Measurements from ENCODE around the gene CNOT1.

Gene CNOT1

DNA sequence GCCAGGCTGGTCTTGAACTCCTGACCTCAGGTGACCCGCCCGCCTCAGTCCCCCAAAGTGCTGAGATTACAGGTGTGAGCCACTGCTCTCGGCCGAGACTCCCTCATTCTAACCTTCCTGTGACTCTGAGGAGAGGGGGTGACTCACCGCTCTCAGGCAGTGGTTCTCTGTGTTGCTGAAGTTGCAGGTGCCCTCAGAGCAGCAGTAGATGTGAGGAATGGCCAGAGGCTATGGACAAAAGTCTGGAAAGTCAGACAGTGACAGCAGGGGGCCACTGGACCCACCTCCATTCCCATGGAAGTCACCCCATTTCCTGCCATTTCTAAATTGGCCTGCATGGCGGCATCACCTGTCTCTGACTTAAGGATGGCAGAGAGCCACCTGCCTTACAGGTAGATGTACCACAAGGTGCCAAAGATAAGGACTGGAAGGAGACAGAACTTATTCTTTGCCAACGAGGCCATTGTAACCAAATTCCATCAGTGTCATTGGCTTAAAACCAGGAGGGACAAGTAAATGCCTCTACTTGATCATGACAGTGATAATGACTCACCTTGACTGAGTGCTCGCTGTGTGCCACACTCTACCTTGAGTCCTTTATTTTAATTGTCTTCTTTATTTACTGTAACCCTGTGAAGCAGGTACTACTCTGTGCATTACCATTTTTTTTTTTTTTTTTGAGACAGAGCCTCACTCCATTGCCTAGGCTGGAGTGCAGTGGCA lies 15.3 kb upstream of the CNOT1 start:
- H3K4me3 ChIP-seq (ENCODE audit: low read length): no peak overlapping the region
- no peak overlapping the region for H3K9ac ChIP-seq (ENCODE audit: low read length)
- H3K9me3 ChIP-seq (ENCODE audit: insufficient read depth, low read length): no peaks in the 10 kb centered on the region
- no peaks in the 10 kb centered on the region for H4K20me1 ChIP-seq (ENCODE audit: insufficient read depth, low read length)
- no peak overlapping the region for H2AFZ ChIP-seq (ENCODE audit: low read depth, low read length)
- no peaks in the 10 kb centered on the region for H3K79me2 ChIP-seq (ENCODE audit: low read length)
- H3K4me2 ChIP-seq (ENCODE audit: low read length): no peak overlapping the region
- TF ChIP-seq, protein P1, sequence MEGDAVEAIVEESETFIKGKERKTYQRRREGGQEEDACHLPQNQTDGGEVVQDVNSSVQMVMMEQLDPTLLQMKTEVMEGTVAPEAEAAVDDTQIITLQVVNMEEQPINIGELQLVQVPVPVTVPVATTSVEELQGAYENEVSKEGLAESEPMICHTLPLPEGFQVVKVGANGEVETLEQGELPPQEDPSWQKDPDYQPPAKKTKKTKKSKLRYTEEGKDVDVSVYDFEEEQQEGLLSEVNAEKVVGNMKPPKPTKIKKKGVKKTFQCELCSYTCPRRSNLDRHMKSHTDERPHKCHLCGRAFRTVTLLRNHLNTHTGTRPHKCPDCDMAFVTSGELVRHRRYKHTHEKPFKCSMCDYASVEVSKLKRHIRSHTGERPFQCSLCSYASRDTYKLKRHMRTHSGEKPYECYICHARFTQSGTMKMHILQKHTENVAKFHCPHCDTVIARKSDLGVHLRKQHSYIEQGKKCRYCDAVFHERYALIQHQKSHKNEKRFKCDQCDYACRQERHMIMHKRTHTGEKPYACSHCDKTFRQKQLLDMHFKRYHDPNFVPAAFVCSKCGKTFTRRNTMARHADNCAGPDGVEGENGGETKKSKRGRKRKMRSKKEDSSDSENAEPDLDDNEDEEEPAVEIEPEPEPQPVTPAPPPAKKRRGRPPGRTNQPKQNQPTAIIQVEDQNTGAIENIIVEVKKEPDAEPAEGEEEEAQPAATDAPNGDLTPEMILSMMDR (IDR thresholded peaks at IDR 0.05; ENCODE audit: low read depth, low read length): no peak
- no peak for TF ChIP-seq EZH2phosphoT487 (IDR thresholded peaks at IDR 0.05; ENCODE audit: low read depth)
- H3K27ac ChIP-seq (ENCODE audit: low read length): no peak overlapping the region
- H3K36me3 ChIP-seq (replicated peaks; ENCODE audit: low read depth, low read length): no peaks in the 10 kb centered on the region
- no peaks in the 10 kb centered on the region for H3K27me3 ChIP-seq (ENCODE audit: low read depth, low read length)
- peaks cover 3% of the 10 kb centered on the region for H3K4me1 ChIP-seq (ENCODE audit: low read length)

DNA sequence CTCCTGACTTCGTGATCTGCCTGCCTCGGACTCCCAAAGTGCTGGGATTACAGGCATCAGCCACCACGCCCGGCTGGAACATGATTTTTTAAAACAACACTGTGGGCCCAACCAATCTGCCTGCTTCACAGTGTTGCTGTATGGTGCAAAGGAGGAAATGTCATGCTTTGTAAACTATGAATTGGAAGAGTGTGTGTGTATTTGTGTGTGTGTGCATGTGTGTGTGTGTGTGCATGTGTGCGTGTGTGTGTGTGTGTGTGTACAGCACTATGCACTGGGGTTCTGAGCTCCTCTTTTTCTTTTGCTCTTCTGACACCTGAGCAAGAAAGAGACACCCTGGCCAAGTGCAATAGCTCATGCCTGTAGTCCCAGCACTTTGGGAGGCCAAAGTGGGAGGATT lies 14.5 kb upstream of the CNOT1 start:
- Histone ChIP-seq H3K4me1 (ENCODE audit: low read length) (peaks cover 8% of the 10 kb centered on the region), H3K27ac (ENCODE audit: low read length) (no peak overlapping the region), H4K20me1 (ENCODE audit: insufficient read depth, low read length) (no peaks in the 10 kb centered on the region), H3K9ac (ENCODE audit: low read length) (no peak overlapping the region), H3K4me2 (ENCODE audit: low read length) (no peak overlapping the region), H3K79me2 (ENCODE audit: low read length) (no peaks in the 10 kb centered on the region), H2AFZ (ENCODE audit: low read depth, low read length) (no peak overlapping the region), H3K36me3 (replicated peaks; ENCODE audit: low read depth, low read length) (no peaks in the 10 kb centered on the region), H3K4me3 (ENCODE audit: low read length) (no peak overlapping the region), H3K9me3 (ENCODE audit: insufficient read depth, low read length) (no peaks in the 10 kb centered on the region), H3K27me3 (ENCODE audit: low read depth, low read length) (no peaks in the 10 kb centered on the region)
- TF ChIP-seq EZH2phosphoT487 (IDR thresholded peaks at IDR 0.05; ENCODE audit: low read depth): no peak
- TF ChIP-seq, protein P1 (IDR thresholded peaks at IDR 0.05; ENCODE audit: low read depth, low read length): no peak

DNA sequence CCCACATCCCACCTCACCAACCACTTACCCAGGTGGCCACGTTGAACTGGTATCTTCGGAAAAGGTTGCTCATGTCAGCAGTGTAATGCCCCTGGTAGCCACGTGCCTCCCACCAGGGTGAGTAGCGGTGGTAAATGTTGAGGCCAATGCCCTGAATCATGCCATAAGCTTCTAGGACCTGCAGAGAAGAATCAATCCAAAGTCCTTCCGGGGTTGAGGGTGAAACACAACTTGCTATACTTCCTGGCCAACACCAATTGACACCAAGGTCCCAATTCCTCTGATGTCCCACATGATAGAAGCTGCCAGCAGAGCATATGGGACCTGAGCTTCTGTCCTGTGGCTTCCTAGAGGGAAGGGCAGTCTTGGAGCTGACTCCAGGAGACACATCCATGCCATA lies 11.3 kb upstream of the CNOT1 start:
- Histone ChIP-seq H3K27ac (ENCODE audit: low read length) (no peak overlapping the region), H3K4me1 (ENCODE audit: low read length) (peaks cover 8% of the 10 kb centered on the region), H3K79me2 (ENCODE audit: low read length) (no peaks in the 10 kb centered on the region), H3K4me2 (ENCODE audit: low read length) (no peak overlapping the region), H3K36me3 (replicated peaks; ENCODE audit: low read depth, low read length) (no peaks in the 10 kb centered on the region), H3K9ac (ENCODE audit: low read length) (no peak overlapping the region), H3K9me3 (ENCODE audit: insufficient read depth, low read length) (no peaks in the 10 kb centered on the region), H3K27me3 (ENCODE audit: low read depth, low read length) (no peaks in the 10 kb centered on the region), H3K4me3 (ENCODE audit: low read length) (no peak overlapping the region), H2AFZ (ENCODE audit: low read depth, low read length) (no peak overlapping the region), H4K20me1 (ENCODE audit: insufficient read depth, low read length) (no peaks in the 10 kb centered on the region)
- TF ChIP-seq, protein P1 (IDR thresholded peaks at IDR 0.05; ENCODE audit: low read depth, low read length): no peak
- no peak for TF ChIP-seq EZH2phosphoT487 (IDR thresholded peaks at IDR 0.05; ENCODE audit: low read depth)

DNA sequence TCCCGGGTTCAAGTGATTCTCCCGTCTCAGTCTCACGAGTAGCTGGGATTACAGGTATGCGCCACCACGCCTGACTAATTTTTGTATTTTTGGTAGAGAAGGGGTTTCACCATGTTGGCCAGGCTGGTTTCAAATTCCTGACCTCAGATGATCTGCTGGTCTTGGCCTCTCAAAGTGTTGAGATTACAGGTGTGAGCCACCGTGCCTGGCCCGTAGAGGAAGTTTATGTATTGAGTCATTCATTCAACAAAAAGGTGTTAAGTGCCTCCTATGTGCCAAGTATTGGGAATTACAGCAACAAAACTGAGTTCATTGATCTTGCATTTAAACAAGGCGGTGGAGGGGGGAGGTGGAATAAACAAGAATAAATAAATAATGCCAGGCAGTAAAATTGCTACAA lies 10.2 kb upstream of the CNOT1 start:
- Histone ChIP-seq H3K36me3 (replicated peaks; ENCODE audit: low read depth, low read length) (no peaks in the 10 kb centered on the region), H3K79me2 (ENCODE audit: low read length) (no peaks in the 10 kb centered on the region), H4K20me1 (ENCODE audit: insufficient read depth, low read length) (no peaks in the 10 kb centered on the region), H2AFZ (ENCODE audit: low read depth, low read length) (no peak overlapping the region), H3K27me3 (ENCODE audit: low read depth, low read length) (no peaks in the 10 kb centered on the region), H3K4me1 (ENCODE audit: low read length) (peaks cover 8% of the 10 kb centered on the region), H3K27ac (ENCODE audit: low read length) (no peak overlapping the region), H3K4me2 (ENCODE audit: low read length) (no peak overlapping the region), H3K4me3 (ENCODE audit: low read length) (no peak overlapping the region), H3K9me3 (ENCODE audit: insufficient read depth, low read length) (no peaks in the 10 kb centered on the region), H3K9ac (ENCODE audit: low read length) (no peak overlapping the region)
- TF ChIP-seq EZH2phosphoT487 (IDR thresholded peaks at IDR 0.05; ENCODE audit: low read depth): no peak
- TF ChIP-seq, protein P1 (IDR thresholded peaks at IDR 0.05; ENCODE audit: low read depth, low read length): no peak
